ENCODE measurements around the gene PRG2. TPM values are rescaled to one million over a fixed set of nuclear protein-coding genes. Genes with fewer than 3 reads are reported as not detected.

The PRG2 gene
- total RNA-seq, 4 donors from 2014 or later = 0.36 to 1.8 TPM; not detected in 2

DNA sequence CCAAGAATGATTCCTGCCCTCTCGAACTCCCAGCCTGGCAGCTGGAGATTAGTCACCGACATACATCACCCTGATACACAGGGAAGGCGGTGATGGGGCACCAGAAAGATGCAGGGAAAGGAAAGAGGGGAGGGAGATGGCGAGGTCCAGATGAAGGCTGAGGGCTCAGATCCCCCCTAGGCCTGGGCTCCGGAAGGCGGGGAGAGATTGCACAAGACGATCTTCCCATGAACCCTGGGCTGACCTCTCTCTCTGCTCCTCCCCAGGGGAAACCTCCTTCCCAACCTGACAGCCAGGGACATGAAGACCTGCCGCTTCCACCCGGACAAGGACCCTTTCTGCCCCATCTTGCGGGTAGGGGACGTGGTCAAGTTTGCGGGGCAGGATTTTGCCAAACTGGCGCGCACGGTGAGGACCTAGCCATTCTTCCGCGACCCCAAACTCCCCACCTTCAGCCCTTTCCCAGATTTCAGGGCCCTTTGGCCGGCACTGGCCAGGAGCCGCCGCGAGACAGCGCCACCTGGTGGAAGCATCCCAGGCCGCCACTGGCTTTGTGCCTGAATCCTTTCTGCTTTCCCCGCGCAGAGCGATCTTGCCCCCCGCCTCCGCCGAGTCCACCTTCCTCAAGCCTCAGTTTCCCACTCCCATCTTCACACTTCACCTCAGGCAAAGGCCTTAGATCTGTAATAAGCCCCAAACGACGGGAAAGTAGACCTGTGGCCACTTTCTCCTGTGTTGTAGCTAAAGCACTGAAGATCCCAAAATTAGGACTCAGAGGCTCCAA lies 40.8 kb downstream of the PRG2 start:
- TF ChIP-seq POLR2A (IDR thresholded peaks at IDR 0.05) = no peak
- no peak for TF ChIP-seq EP300 (IDR thresholded peaks at IDR 0.05)
- no peak for TF ChIP-seq POLR2AphosphoS5 (IDR thresholded peaks at IDR 0.05)
- TF ChIP-seq, protein P1, sequence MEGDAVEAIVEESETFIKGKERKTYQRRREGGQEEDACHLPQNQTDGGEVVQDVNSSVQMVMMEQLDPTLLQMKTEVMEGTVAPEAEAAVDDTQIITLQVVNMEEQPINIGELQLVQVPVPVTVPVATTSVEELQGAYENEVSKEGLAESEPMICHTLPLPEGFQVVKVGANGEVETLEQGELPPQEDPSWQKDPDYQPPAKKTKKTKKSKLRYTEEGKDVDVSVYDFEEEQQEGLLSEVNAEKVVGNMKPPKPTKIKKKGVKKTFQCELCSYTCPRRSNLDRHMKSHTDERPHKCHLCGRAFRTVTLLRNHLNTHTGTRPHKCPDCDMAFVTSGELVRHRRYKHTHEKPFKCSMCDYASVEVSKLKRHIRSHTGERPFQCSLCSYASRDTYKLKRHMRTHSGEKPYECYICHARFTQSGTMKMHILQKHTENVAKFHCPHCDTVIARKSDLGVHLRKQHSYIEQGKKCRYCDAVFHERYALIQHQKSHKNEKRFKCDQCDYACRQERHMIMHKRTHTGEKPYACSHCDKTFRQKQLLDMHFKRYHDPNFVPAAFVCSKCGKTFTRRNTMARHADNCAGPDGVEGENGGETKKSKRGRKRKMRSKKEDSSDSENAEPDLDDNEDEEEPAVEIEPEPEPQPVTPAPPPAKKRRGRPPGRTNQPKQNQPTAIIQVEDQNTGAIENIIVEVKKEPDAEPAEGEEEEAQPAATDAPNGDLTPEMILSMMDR (IDR thresholded peaks at IDR 0.05) = peak; percentile 35 to 90
- DNase-seq (ENCODE audit: low spot score in 2 of 2) = peak; percentile 82 to 86
- no peaks in the 10 kb centered on the region for H3K36me3 ChIP-seq

DNA sequence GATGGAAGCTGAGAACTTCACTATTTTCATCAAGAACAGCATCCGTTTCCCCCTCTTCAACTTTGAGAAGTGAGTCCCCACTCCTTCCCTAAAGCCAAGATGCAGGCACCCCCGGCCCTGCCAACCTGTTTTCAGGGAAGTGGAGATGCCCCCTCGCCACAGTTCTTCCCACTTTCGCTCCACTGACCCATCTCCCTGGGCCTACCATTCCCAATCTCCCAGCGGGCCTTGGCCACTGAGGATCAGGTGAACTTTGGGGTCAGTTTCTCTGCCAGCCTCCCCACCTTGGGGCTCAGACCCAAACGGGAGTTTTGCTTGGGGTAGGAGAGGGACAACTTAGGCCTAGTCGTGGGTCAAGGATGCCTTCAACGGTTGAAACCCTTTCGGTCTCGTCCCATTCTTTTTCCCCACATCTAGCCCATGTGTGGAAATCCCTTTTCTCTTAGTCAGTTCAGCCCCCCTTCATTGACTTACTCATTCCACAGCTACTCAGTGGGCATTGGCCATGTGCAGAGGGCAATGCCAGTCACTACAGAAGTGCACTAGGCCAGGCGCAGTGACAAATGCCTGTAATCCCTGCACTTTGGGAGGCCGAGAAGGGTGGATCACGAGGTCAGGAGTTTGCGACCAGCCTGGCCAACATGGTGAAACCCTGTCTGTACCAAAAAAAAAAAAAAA lies 41.7 kb downstream of the PRG2 start:
- Histone ChIP-seq H3K36me3 (no peaks in the 10 kb centered on the region), H3K27ac (no peak overlapping the region), H3K4me1 (peaks cover 11% of the 10 kb centered on the region), H3K27me3 (no peaks in the 10 kb centered on the region), H3K9me3 (no peaks in the 10 kb centered on the region), H3K4me3 (no peak overlapping the region)
- DNase-seq (ENCODE audit: low spot score in 2 of 2) = no peak
- TF ChIP-seq EP300 (IDR thresholded peaks at IDR 0.05) = no peak
- TF ChIP-seq, protein P1 (IDR thresholded peaks at IDR 0.05) = no peak
- TF ChIP-seq POLR2A (IDR thresholded peaks at IDR 0.05) = no peak
- no peak for TF ChIP-seq POLR2AphosphoS5 (IDR thresholded peaks at IDR 0.05)
- WGBS = 88% methylated on average over 14 of the region's 14 CpGs

More for the DNA sequence above, 40.8 kb downstream of the PRG2 start:
- Histone ChIP-seq H3K27ac (no peak overlapping the region), H3K9me3 (no peaks in the 10 kb centered on the region), H3K4me3 (no peak overlapping the region), H3K4me1 (peaks cover 16% of the 10 kb centered on the region), H3K27me3 (no peaks in the 10 kb centered on the region)
- WGBS = 41% methylated on average over 28 of the region's 31 CpGs

DNA sequence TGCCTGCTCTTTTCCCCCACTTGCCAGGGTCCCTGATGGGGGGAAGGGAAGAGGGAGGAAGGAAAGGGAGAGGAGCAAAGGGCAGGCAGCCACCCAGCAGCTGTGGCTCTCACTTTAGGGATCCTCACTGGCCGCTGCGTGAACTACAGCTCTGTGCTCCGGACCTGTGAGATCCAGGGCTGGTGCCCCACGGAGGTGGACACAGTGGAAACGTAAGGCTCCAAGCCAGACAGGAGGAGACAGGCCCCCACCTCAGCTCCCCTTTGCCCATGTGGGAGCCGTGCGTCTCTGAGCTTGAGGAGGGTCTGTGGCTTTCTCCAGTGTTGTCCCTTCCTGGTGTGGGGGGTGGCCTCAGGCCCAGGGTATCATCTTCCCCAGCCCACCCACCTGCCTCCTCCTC lies 42.4 kb downstream of the PRG2 start:
- H3K27ac ChIP-seq = no peak overlapping the region
- no peak for DNase-seq (ENCODE audit: low spot score in 2 of 2)
- H3K36me3 ChIP-seq = no peaks in the 10 kb centered on the region
- H3K9me3 ChIP-seq = no peaks in the 10 kb centered on the region
- no CpG with 5 or more reads among the region's 7 CpGs for WGBS
- TF ChIP-seq EP300 (IDR thresholded peaks at IDR 0.05) (no peak), POLR2A (IDR thresholded peaks at IDR 0.05) (no peak), POLR2AphosphoS5 (IDR thresholded peaks at IDR 0.05) (no peak)
- TF ChIP-seq, protein P1 (IDR thresholded peaks at IDR 0.05) = no peak
- H3K4me3 ChIP-seq = no peak overlapping the region
- H3K4me1 ChIP-seq = peaks cover 14% of the 10 kb centered on the region
- no peaks in the 10 kb centered on the region for H3K27me3 ChIP-seq

DNA sequence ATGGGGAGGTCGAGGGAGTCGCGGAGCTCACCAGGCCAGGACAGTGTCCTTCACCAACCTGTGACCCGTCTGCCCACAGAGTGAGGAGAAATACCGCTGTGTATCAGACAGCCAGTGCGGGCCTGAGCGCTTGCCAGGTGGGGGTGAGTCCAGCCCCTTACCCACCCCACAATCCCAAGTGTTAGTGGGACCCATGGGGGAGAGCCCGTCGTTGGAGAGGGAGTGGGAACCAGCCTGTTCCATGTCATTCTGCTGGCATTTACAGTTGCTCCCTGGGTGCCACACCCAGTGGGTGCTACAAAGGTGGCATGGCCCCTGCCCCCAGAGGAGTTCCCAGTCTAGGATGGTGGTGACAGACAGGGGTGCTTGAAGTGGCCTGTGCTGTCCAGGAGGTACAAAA lies 43.1 kb downstream of the PRG2 start:
- WGBS = 81% methylated on average over 9 of the region's 9 CpGs
- TF ChIP-seq POLR2AphosphoS5 (IDR thresholded peaks at IDR 0.05) (no peak), POLR2A (IDR thresholded peaks at IDR 0.05) (no peak)
- TF ChIP-seq, protein P1 (IDR thresholded peaks at IDR 0.05) = no peak

DNA sequence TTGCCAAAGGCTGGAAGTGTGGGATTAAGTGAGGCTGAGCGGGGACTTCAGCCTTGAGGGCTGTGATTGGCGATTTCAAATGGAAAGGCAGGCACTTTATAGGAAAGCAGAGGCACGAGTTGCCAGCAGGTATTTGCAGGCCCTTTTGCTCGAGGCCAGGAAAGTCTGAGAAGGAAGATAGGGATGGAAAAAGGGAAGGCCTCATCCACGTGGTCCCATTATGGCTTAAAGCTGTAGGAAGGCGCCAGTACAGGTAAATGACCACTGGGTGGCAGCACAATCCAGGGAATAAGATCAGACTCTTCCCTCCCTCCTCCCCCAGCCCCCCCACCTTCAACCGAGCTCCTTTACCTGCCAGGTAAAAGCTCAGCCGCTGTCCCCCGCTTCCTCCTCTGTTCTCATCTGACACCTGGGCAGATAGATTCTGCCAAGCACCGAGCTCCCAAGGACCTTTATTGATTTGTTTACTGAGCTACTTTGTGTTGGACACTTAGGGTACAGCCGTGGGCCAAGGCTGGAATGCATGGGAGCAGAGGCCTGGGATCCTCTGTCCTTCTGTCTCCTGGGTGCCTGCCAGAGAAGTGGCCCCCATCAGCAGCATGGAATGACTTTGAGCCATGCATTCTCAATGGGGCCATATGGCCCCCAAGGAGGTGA lies 44.8 kb downstream of the PRG2 start:
- Histone ChIP-seq H3K27me3 (no peaks in the 10 kb centered on the region), H3K9me3 (no peaks in the 10 kb centered on the region), H3K36me3 (no peaks in the 10 kb centered on the region), H3K4me3 (no peak overlapping the region), H3K27ac (no peak overlapping the region), H3K4me1 (peaks cover 16% of the 10 kb centered on the region)
- TF ChIP-seq, protein P1 (IDR thresholded peaks at IDR 0.05) = peak; percentile 2 to 78
- TF ChIP-seq EP300 (IDR thresholded peaks at IDR 0.05) = no peak
- TF ChIP-seq POLR2A (IDR thresholded peaks at IDR 0.05) = no peak
- 15% methylated on average over 11 of the region's 11 CpGs for WGBS
- DNase-seq (ENCODE audit: low spot score in 2 of 2) = peak in 1 of 2 donors; percentile 86

More for the DNA sequence above, 43.1 kb downstream of the PRG2 start:
- no peak overlapping the region for H3K4me3 ChIP-seq
- peaks cover 16% of the 10 kb centered on the region for H3K4me1 ChIP-seq
- no peaks in the 10 kb centered on the region for H3K36me3 ChIP-seq
- H3K27ac ChIP-seq = no peak overlapping the region
- H3K9me3 ChIP-seq = no peaks in the 10 kb centered on the region
- H3K27me3 ChIP-seq = no peaks in the 10 kb centered on the region
- no peak for DNase-seq (ENCODE audit: low spot score in 2 of 2)
